Mucosa of rectum (tissue), 2 donors: Measurements from ENCODE around the gene CIDEA.

Experiments used
- H3K27ac ChIP-seq, 2 donors: one replicate each; pipeline ENCODE4 v1.7.0; 2013; ENCODE audit warnings: inconsistent platforms in 2 of 2, low read depth in 2 of 2, low read length in 2 of 2
- H3K27me3 ChIP-seq, 2 donors: one replicate each; pipeline ENCODE4 v1.7.0; 2013; ENCODE audit warnings: low read length in 2 of 2; ENCODE audit not compliant: control insufficient read depth in 2 of 2, insufficient read depth in 2 of 2
- H3K36me3 ChIP-seq, 2 donors: one replicate each; pipeline ENCODE4 v1.7.0; 2013; ENCODE audit warnings: low read length in 2 of 2; ENCODE audit not compliant: control insufficient read depth in 2 of 2, insufficient read depth in 2 of 2
- H3K4me1 ChIP-seq, 2 donors: one replicate each; pipeline ENCODE4 v1.7.0; 2013; ENCODE audit warnings: low read length in 2 of 2, mild to moderate bottlenecking in 1 of 2; ENCODE audit not compliant: control insufficient read depth in 2 of 2, insufficient read depth in 2 of 2
- H3K4me3 ChIP-seq, 2 donors: one replicate each; pipeline ENCODE4 v1.7.0; 2013; ENCODE audit warnings: low read length in 2 of 2
- H3K9ac ChIP-seq, 2 donors: one replicate each; pipeline ENCODE4 v1.7.0; 2013; ENCODE audit warnings: low read length in 2 of 2, low read depth in 1 of 2, mild to moderate bottlenecking in 1 of 2
- H3K9me3 ChIP-seq, 2 donors: one replicate each; pipeline ENCODE4 v1.7.0; 2013; ENCODE audit warnings: low read length in 2 of 2; ENCODE audit not compliant: control insufficient read depth in 2 of 2
- donor health status: healthy.
- donor health status: Normal muscosa, but diverticular disease.

The CIDEA gene

DNA sequence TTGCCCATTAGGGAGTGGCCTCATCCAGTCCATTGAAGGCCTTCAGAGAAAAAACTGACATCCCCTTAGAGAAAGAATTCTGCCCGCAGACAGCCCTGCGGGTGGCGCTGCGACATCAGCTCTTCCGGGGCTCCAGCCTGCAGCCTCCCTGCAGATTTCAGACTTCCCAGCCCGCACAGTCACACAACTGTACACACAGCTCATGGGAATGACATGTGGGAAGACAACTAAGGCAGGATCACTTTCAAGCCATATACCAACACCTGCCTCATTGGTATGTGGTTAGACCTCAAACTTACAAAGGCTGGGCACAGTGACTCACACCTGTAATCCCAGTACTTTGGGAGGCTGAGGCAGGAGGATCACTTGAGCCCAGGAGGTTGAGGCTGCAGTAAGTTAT is 29.1 kb downstream of the CIDEA start:
- Histone ChIP-seq H3K9ac (no peak overlapping the region), H3K4me3 (no peak overlapping the region), H3K27ac (no peak overlapping the region), H3K27me3 (peaks cover 5 to 13% of the 10 kb centered on the region in 2 donors), H3K36me3 (no peaks in the 10 kb centered on the region), H3K9me3 (no peaks in the 10 kb centered on the region), H3K4me1 (peaks cover 3 to 8% of the 10 kb centered on the region in 2 donors)

GRCh38 chr18:12283666-12284065 is 29.5 kb downstream of the CIDEA start:
- Histone ChIP-seq H3K9ac (no peak overlapping the region), H3K36me3 (no peaks in the 10 kb centered on the region), H3K4me1 (peaks cover 5 to 9% of the 10 kb centered on the region in 2 donors), H3K9me3 (no peaks in the 10 kb centered on the region), H3K27ac (no peak overlapping the region), H3K4me3 (no peak overlapping the region), H3K27me3 (peaks cover 6 to 14% of the 10 kb centered on the region in 2 donors)

GRCh38 chr18:12287131-12287681 is 33.0 kb downstream of the CIDEA start:
- H3K27ac ChIP-seq: peak overlapping the region; percentile 48 to 56

GRCh38 chr18:12287684-12288402 is 33.7 kb downstream of the CIDEA start:
- Histone ChIP-seq H3K36me3 (no peaks in the 10 kb centered on the region), H3K4me1 (peaks cover 4 to 7% of the 10 kb centered on the region in 2 donors), H3K9me3 (no peaks in the 10 kb centered on the region), H3K27me3 (peaks cover 13 to 18% of the 10 kb centered on the region in 2 donors), H3K9ac (peak overlapping the region; percentile 24 to 35), H3K27ac (peak overlapping the region; percentile 48 to 56), H3K4me3 (peak overlapping the region; percentile 41 to 61)

More at GRCh38 chr18:12287131-12287681, 33.0 kb downstream of the CIDEA start:
- H3K9ac ChIP-seq: no peak overlapping the region
- no peaks in the 10 kb centered on the region for H3K36me3 ChIP-seq
- peak overlapping the region in 1 of 2 donors; percentile 41 for H3K4me3 ChIP-seq
- H3K9me3 ChIP-seq: no peaks in the 10 kb centered on the region
- peaks cover 13 to 18% of the 10 kb centered on the region in 2 donors for H3K27me3 ChIP-seq
- peaks cover 4 to 7% of the 10 kb centered on the region in 2 donors for H3K4me1 ChIP-seq

GRCh38 chr18:12288403-12288755 is 34.2 kb downstream of the CIDEA start:
- H3K9ac ChIP-seq: peak overlapping the region in 1 of 2 donors; percentile 35
- H3K27me3 ChIP-seq: peaks cover 13 to 18% of the 10 kb centered on the region in 2 donors
- H3K4me1 ChIP-seq: peaks cover 4 to 7% of the 10 kb centered on the region in 2 donors
- H3K36me3 ChIP-seq: no peaks in the 10 kb centered on the region
- H3K9me3 ChIP-seq: no peaks in the 10 kb centered on the region
- peak overlapping the region in 1 of 2 donors; percentile 56 for H3K27ac ChIP-seq
- H3K4me3 ChIP-seq: peak overlapping the region; percentile 41 to 61

DNA sequence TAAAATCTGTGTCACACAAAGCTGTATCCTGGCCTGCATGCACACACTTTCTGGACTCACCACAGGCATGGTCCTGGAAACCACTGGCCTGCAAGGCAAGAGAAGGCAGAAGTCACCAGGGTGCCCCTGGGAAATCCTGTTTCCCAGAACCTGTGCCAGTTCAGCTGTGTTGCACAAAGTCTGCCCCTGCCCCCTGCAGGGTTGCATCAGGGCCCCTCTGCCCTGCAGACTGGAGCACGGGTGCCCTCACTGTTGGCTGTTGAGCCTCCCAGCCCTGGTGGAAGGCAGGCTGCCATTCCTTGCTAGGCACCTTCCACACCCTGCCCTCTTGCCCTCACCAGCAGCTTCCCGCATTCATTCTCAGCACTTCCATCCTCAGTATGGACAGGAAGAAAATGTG is 35.9 kb downstream of the CIDEA start:
- no peak overlapping the region for H3K27ac ChIP-seq
- peaks cover 13 to 20% of the 10 kb centered on the region in 2 donors for H3K27me3 ChIP-seq
- no peak overlapping the region for H3K9ac ChIP-seq
- no peaks in the 10 kb centered on the region for H3K9me3 ChIP-seq
- H3K36me3 ChIP-seq: no peaks in the 10 kb centered on the region
- peaks cover 4 to 7% of the 10 kb centered on the region in 2 donors for H3K4me1 ChIP-seq
- no peak overlapping the region for H3K4me3 ChIP-seq

DNA sequence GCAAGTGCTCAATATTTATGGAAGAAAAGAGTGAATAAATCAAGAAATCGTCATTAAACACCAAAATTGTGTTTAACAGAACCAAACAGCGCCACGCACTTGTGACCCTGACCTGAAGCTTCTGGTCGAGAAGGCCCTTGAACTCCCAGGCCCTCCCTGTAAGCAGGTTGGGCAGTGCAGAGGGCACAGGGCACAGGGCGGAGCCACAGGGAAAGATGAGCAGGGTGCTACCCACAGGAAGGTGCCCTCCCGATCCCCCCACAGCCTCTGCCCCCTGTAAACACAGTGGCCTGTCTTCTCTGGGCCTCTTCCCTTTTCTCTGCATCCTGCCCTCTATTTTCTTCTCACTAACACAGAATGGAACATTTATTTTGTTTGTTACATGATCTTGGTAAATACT is 37.0 kb downstream of the CIDEA start:
- Histone ChIP-seq H3K36me3 (no peaks in the 10 kb centered on the region), H3K4me3 (no peak overlapping the region), H3K9ac (no peak overlapping the region), H3K27me3 (peaks cover 13 to 20% of the 10 kb centered on the region in 2 donors), H3K9me3 (no peaks in the 10 kb centered on the region), H3K27ac (no peak overlapping the region), H3K4me1 (peaks cover 4 to 7% of the 10 kb centered on the region in 2 donors)

GRCh38 chr18:12291690-12292089 is 37.5 kb downstream of the CIDEA start:
- Histone ChIP-seq H3K27ac (no peak overlapping the region), H3K36me3 (no peaks in the 10 kb centered on the region), H3K9me3 (no peaks in the 10 kb centered on the region), H3K9ac (no peak overlapping the region), H3K4me3 (no peak overlapping the region), H3K4me1 (peaks cover 4 to 7% of the 10 kb centered on the region in 2 donors), H3K27me3 (peaks cover 13 to 20% of the 10 kb centered on the region in 2 donors)

DNA sequence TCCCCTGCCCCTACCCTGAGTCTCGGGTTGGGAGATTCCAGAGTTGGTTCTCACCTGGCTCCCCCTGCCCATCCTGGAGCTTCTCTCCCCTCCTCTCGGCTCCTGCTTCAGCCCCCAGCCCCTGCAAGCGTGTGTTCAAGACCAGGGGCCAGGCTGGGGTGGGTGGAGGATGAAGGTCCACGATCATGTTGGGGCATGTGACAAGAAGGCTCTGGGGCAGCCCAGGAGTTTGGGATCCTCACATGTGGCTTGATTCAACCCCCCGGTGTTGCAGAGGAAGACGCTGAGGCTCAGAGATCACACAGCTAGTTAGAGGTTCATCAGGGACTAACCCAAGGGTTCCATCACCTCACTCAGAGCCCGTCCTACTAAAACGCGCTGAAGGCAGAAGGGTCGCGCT is 39.7 kb downstream of the CIDEA start:
- no peaks in the 10 kb centered on the region for H3K36me3 ChIP-seq
- no peak overlapping the region for H3K27ac ChIP-seq
- peaks cover 0 to 3% of the 10 kb centered on the region in 2 donors for H3K9me3 ChIP-seq
- peaks cover 0 to under 1% of the 10 kb centered on the region in 2 donors for H3K4me1 ChIP-seq
- H3K4me3 ChIP-seq: no peak overlapping the region
- peaks cover 4 to 6% of the 10 kb centered on the region in 2 donors for H3K27me3 ChIP-seq
- H3K9ac ChIP-seq: no peak overlapping the region

DNA sequence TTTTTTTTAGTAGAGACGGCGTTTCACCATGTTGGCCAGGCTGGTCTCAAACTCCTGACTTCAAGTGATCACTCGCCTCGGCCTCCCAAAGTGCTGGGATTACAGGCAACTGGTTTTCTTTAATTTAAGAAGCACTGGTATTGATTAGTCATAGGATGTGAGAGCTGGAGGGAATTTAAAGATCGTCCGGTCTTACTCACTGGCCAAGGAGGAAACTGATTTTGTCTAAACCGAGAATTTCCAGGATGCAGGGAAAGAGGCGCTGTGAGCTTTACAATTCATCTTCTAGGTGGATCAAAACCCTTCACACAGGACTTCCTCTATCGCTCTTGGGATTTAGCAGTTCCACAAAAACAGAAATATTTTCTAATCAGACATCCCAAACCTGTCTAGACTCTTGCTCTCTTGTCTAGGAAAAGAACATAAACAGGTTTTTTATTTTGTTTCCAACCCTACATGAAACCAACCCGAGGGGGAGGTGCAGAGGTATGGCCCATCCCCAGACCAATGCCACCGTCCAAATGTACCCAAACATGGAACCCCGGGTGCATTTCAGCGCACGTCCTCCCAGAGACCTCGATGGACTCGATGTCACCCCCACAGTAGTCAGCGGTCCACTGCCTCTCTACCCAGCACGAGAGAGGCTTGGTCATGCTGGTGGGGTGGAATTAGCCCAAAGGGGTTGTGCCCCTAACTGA is 41.4 kb downstream of the CIDEA start:
- Histone ChIP-seq H3K27me3 (peaks cover 0 to 2% of the 10 kb centered on the region in 2 donors), H3K9ac (no peak overlapping the region), H3K9me3 (peaks cover 0 to 3% of the 10 kb centered on the region in 2 donors), H3K27ac (no peak overlapping the region), H3K4me1 (no peaks in the 10 kb centered on the region), H3K36me3 (no peaks in the 10 kb centered on the region), H3K4me3 (no peak overlapping the region)
